Endothelial cell of umbilical vein (primary cell): ENCODE data around the gene PSMD13.

ENCODE experiments used
- EZH2 ChIP-seq: IDR thresholded peaks from 2 replicates; pipeline ENCODE4 v1.6.1; 2012; ENCODE audit warnings: borderline replicate concordance, low read depth, mild to moderate bottlenecking, moderate library complexity, low read length, inconsistent platforms; ENCODE audit not compliant: severe bottlenecking
- FOS ChIP-seq: IDR thresholded peaks from 2 replicates; pipeline ENCODE4 v1.6.1; 2011; ENCODE audit warnings: mild to moderate bottlenecking, low read length, moderate library complexity, borderline replicate concordance; ENCODE audit not compliant: insufficient read depth
- GATA2 ChIP-seq: IDR thresholded peaks from 2 replicates; pipeline ENCODE4 v1.7.0; 2011; ENCODE audit warnings: low read depth, mild to moderate bottlenecking, moderate library complexity, mixed read lengths, low read length; ENCODE audit not compliant: insufficient read length, insufficient read depth
- JUN ChIP-seq: IDR thresholded peaks from 2 replicates; pipeline ENCODE4 v1.6.1; 2011; ENCODE audit warnings: borderline replicate concordance, low read depth; ENCODE audit not compliant: insufficient read length, insufficient read depth
- MYC ChIP-seq: IDR thresholded peaks from one replicate; pipeline ENCODE4 v1.6.1; 2011; ENCODE audit warnings: mild to moderate bottlenecking, low read depth, low read length
- POLR2A ChIP-seq: IDR thresholded peaks from 2 replicates; pipeline ENCODE4 v1.6.1; 2012; ENCODE audit warnings: low read depth, mild to moderate bottlenecking, control low read depth, low read length
- POLR2AphosphoS5 ChIP-seq: IDR thresholded peaks from 2 replicates; pipeline ENCODE4 v1.6.1; 2012; ENCODE audit warnings: low read depth, mild to moderate bottlenecking, control low read depth, low read length, moderate library complexity; ENCODE audit not compliant: insufficient read depth
- TF ChIP-seq, protein P1 (sequence below), 2 donors: IDR thresholded peaks; 1 replicate in 1 of 2; 2 replicates in 1 of 2; pipeline ENCODE4 v1.5.1; 2011; ENCODE audit warnings: low read length in 2 of 2, mild to moderate bottlenecking in 2 of 2, moderate library complexity in 2 of 2, control low read depth in 1 of 2, inconsistent platforms in 1 of 2, low read depth in 1 of 2; ENCODE audit not compliant: insufficient read depth in 1 of 2; ENCODE audit errors: extremely low read depth in 1 of 2
- TF ChIP-seq, protein P2 (sequence below): IDR thresholded peaks from 2 replicates; pipeline ENCODE4 v1.6.1; 2011; ENCODE audit not compliant: insufficient read depth, insufficient read length

- TF ChIP-seq, protein P1, sequence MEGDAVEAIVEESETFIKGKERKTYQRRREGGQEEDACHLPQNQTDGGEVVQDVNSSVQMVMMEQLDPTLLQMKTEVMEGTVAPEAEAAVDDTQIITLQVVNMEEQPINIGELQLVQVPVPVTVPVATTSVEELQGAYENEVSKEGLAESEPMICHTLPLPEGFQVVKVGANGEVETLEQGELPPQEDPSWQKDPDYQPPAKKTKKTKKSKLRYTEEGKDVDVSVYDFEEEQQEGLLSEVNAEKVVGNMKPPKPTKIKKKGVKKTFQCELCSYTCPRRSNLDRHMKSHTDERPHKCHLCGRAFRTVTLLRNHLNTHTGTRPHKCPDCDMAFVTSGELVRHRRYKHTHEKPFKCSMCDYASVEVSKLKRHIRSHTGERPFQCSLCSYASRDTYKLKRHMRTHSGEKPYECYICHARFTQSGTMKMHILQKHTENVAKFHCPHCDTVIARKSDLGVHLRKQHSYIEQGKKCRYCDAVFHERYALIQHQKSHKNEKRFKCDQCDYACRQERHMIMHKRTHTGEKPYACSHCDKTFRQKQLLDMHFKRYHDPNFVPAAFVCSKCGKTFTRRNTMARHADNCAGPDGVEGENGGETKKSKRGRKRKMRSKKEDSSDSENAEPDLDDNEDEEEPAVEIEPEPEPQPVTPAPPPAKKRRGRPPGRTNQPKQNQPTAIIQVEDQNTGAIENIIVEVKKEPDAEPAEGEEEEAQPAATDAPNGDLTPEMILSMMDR (IDR thresholded peaks at IDR 0.05; ENCODE audit: extremely low read depth in 1 of 2, insufficient read depth in 1 of 2, low read depth in 1 of 2, low read length in 2 of 2), result no peak
- no peak for TF ChIP-seq POLR2AphosphoS5
- TF ChIP-seq EZH2, result no peak
- no peak for TF ChIP-seq JUN
- no peak for TF ChIP-seq POLR2A
- TF ChIP-seq, protein P2, sequence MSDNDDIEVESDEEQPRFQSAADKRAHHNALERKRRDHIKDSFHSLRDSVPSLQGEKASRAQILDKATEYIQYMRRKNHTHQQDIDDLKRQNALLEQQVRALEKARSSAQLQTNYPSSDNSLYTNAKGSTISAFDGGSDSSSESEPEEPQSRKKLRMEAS, result no peak
- no peak for TF ChIP-seq FOS
- no peak for TF ChIP-seq GATA2
- TF ChIP-seq MYC, result no peak
Measured at GRCh38 chr11:230431-230830, 6.3 kb upstream of the PSMD13 start.
